Thoracic aorta (tissue), 2 donors: Measurements from ENCODE around the gene MSI2. TPM values are rescaled to one million over a fixed set of nuclear protein-coding genes. Genes with fewer than 3 reads are reported as not detected.
A peak's percentile ranks its signal among the peaks of the same experiment; 100 is the strongest.

Experiments
- ATAC-seq: fragments of 150-250 bp; one replicate; pipeline ENCODE4 v1.8.0; 2017; ENCODE audit warnings: low read depth; ENCODE audit not compliant: insufficient number of reproducible peaks, low FRiP score
- DNase-seq: peaks from one replicate; pipeline ENCODE4 v3.0.0-alpha.2; 2020; ENCODE audit warnings: low spot score
- H3K27ac ChIP-seq, 2 donors: fragments of 200-600 bp; sonication (generic); 1 replicate in 1 of 2; 2 replicates in 1 of 2; pipeline ENCODE4 v1.5.1; 2016; ENCODE audit warnings: mild to moderate bottlenecking in 2 of 2, moderate library complexity in 2 of 2
- H3K27me3 ChIP-seq: fragments of 200-600 bp; sonication (generic); replicated peaks from 2 replicates; pipeline ENCODE4 v1.6.0; 2016; ENCODE audit warnings: mild to moderate bottlenecking; ENCODE audit not compliant: insufficient read depth
- H3K36me3 ChIP-seq: fragments of 200-600 bp; sonication (generic); one replicate; pipeline ENCODE4 v1.5.1; 2016
- H3K4me1 ChIP-seq, 2 donors: fragments of 200-600 bp; sonication (generic); 1 replicate in 1 of 2; 2 replicates in 1 of 2; pipeline versions ENCODE4 v1.5.1 to v1.6.0; 2016; ENCODE audit warnings: low read depth in 2 of 2, mild to moderate bottlenecking in 1 of 2; ENCODE audit not compliant: control insufficient read depth in 1 of 2
- H3K4me3 ChIP-seq: fragments of 200-600 bp; sonication (generic); 2 replicates; pipeline ENCODE4 v1.5.1; 2016; ENCODE audit warnings: mild to moderate bottlenecking
- H3K9me3 ChIP-seq: fragments of 200-600 bp; sonication (generic); 2 replicates; pipeline ENCODE4 v1.5.1; 2016
- total RNA-seq, 2 donors: library from RNA; depleted of rRNA; stranded (reverse); fragments of >200 nt; gene quantifications; one replicate each; pipeline versions ENCODE4 v1.1.0 to v1.2.3, GENCODE V29; 2016
- TF ChIP-seq, protein P1 (sequence below): fragments of 200-600 bp; sonication (generic); IDR thresholded peaks from one replicate; pipeline ENCODE4 v1.5.1; 2019; ENCODE audit warnings: antibody characterized with exemption

Gene MSI2
- total RNA-seq, 2 donors from 2014 or later: 32.1 to 46.2 TPM

DNA sequence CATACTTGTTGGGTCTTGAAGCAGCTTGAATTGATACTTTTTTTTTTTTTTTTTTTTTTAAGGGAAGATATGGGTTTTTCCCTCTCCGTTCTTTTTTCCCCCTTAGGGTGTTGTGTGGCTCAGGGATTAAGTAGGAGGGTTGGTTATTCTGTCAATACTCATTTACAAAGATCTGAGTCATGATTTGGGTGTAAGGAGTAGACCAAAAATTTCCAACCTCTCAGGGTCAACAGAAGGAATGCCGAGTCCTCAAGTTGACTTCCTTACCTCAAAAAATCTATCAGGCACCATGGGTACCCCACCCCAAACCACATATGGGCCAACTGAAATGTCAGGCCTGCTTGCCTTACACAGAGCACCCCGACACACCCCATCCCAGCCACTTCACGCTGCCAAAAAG lies 258.3 kb downstream of the MSI2 start:
- Histone ChIP-seq H3K27me3 (no peaks in the 10 kb centered on the region), H3K27ac (no peak overlapping the region), H3K4me1 (peaks cover 0 to 4% of the 10 kb centered on the region in 2 donors), H3K4me3 (no peak overlapping the region), H3K9me3 (no peaks in the 10 kb centered on the region), H3K36me3 (no peaks in the 10 kb centered on the region)
- ATAC-seq (no peak), DNase-seq (no peak)
- TF ChIP-seq, protein P1, sequence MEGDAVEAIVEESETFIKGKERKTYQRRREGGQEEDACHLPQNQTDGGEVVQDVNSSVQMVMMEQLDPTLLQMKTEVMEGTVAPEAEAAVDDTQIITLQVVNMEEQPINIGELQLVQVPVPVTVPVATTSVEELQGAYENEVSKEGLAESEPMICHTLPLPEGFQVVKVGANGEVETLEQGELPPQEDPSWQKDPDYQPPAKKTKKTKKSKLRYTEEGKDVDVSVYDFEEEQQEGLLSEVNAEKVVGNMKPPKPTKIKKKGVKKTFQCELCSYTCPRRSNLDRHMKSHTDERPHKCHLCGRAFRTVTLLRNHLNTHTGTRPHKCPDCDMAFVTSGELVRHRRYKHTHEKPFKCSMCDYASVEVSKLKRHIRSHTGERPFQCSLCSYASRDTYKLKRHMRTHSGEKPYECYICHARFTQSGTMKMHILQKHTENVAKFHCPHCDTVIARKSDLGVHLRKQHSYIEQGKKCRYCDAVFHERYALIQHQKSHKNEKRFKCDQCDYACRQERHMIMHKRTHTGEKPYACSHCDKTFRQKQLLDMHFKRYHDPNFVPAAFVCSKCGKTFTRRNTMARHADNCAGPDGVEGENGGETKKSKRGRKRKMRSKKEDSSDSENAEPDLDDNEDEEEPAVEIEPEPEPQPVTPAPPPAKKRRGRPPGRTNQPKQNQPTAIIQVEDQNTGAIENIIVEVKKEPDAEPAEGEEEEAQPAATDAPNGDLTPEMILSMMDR: no peak

DNA sequence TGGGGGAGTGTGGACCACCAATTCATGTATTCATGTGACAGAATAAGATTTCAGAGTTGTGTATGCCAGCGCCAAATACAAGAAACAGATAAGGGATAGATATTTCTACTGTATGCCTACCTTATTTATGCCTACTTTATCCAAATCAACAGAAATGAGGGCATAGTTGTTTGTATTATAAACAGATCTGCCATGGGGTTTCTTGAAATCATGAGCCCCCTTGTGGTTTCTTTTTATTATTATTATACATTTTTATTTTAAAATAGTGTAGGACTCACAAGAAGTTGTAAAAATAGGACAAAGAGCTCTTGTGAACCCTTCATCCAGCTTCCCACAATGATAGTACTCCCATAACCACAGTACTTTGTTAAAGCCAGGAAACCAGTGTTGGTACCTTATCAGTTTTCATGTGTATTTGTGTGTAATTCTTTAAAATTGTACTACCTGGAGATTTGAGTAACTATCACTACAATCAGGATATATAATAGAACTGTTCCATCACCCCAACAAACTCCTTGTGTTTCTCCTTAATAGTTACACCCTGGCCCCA lies 259.4 kb downstream of the MSI2 start:
- Histone ChIP-seq H3K4me1 (peaks cover 0 to 4% of the 10 kb centered on the region in 2 donors), H3K36me3 (no peaks in the 10 kb centered on the region), H3K9me3 (no peaks in the 10 kb centered on the region), H3K4me3 (no peak overlapping the region), H3K27ac (no peak overlapping the region), H3K27me3 (no peaks in the 10 kb centered on the region)
- DNase-seq (no peak), ATAC-seq (no peak)
- TF ChIP-seq, protein P1: peak; percentile 9

DNA sequence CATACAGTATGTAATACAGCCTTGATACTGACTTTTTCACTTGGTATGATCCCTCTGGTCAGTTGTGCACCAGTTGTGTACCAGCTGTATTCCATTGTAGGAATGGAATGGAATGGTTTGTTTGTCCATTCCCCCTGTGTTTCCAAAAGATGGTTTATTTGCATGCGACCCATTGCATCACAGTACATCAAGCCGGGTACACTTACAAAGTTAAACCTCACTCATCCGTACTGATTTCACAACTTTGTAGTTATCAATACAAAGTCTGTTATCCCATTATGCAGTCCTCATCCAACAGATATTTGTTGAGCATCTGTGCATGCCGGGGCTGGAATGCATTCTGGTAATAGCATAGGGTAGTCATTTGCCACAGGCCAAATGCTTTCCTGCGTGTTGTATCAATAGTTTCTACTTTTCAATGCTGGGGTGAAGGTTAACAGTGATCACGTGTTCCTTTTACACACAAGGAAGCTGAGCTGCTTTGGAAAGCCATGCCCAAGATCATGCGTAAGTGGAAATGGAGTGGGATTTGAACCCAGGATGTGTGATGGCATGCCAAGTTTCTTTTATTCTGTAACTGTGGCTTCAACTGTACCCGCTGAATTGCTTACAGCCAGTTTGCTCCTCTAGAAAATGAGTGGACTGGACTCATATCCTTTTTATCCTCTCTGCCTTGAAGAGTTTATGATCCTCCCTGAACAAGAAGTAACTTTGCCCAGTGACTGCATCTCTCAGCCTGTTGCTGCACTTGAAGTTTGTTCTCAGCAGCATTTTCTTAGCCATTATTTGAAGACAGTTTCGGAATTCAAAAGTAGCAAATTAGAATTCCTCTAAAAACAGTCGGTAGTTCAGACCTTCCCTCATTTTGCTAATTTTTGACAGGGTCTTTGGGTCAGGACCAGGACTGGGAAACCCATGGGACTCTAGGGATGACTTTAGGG lies 260.2 kb downstream of the MSI2 start:
- H3K4me3 ChIP-seq: no peak overlapping the region
- H3K9me3 ChIP-seq: no peaks in the 10 kb centered on the region

DNA sequence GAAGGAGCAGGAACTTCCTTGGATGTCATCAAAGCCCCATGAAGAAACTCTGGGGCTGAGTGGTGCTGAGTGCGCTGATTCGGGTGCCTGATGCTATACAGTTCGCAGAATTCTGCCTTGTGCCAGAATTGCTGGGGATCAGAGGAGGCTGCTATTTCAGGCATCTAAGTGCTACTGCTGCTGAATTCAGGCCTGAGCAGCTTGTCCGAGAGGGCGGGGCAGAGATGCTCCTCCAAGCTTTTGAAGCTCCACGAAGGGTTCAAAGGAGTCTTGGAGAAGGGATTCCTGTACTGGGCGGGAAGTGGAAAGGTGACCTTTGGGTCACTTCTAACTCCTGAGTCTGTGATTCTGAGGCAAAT lies 260.9 kb downstream of the MSI2 start:
- H3K36me3 ChIP-seq: no peaks in the 10 kb centered on the region
- TF ChIP-seq, protein P1: no peak
- no peaks in the 10 kb centered on the region for H3K27me3 ChIP-seq
- H3K27ac ChIP-seq: no peak overlapping the region
- peaks cover 0 to 4% of the 10 kb centered on the region in 2 donors for H3K4me1 ChIP-seq
- no peaks in the 10 kb centered on the region for H3K9me3 ChIP-seq
- DNase-seq (no peak), ATAC-seq (no peak)
- H3K4me3 ChIP-seq: no peak overlapping the region

More for the DNA sequence above, 260.2 kb downstream of the MSI2 start:
- Histone ChIP-seq H3K27ac (no peak overlapping the region), H3K4me1 (peaks cover 0 to 4% of the 10 kb centered on the region in 2 donors), H3K27me3 (no peaks in the 10 kb centered on the region), H3K36me3 (no peaks in the 10 kb centered on the region)
- TF ChIP-seq, protein P1: no peak
- DNase-seq (no peak), ATAC-seq (no peak)

DNA sequence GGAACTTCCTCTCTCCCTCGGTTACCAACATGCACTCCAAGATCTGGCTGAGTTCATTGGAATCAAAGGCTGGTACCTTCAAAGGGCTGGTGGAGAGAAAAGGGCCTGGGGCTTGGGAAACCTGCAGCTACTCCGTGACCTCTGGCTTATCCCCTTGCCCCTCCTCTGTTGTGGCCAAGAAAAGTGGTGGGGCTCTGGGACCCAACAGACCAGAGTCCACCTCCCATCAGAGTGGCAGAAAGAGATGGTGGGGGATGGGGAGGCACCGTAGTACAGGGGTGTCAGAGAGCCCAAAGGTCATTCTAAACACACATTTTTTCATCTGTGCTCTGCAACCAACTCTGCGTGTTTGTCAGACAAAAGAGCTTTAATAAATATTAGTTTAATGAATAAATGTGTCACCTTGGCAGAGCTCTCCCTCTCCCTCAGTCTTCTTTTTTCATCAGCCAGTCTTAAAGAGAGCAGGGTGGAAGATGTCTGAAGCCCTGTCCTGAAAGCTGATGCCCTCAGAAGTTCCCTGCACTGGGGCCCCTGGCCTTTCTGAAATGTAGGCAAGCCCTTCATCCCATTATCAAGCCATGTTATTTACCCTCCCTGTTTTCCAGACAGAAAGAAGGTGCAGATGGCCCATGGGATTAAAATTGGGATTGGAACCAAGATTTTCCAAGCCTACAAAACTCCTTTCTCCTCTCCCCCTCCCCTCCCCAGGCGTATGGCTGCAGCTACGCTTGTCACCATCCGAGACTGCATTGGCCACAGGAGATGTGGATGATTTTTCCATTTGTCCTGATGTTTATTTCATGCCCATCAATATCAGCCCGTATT lies 261.5 kb downstream of the MSI2 start:
- ATAC-seq: no peak

More for the DNA sequence above, 261.5 kb downstream of the MSI2 start:
- Histone ChIP-seq H3K9me3 (no peaks in the 10 kb centered on the region), H3K36me3 (no peaks in the 10 kb centered on the region), H3K4me1 (peaks cover 0 to 4% of the 10 kb centered on the region in 2 donors), H3K27ac (no peak overlapping the region), H3K27me3 (no peaks in the 10 kb centered on the region), H3K4me3 (no peak overlapping the region)
- TF ChIP-seq, protein P1: no peak
- no peak for DNase-seq
